AG04449 (cell line): Measurements from ENCODE around the gene POMT1.

Experiments
- CTCF ChIA-PET: fragments of 350-600 bp; formaldehyde crosslinking; extraction: SDS; loops from one replicate; lab custom pipeline; 2021; ENCODE audit warnings: antibody characterized with exemption; lab: Yijun Ruan, JAX
- POLR2A ChIA-PET: fragments of 400-600, 350-600 bp; formaldehyde crosslinking; extraction: SDS; loops from one replicate; lab custom pipeline; 2020; ENCODE audit warnings: antibody characterized with exemption, inconsistent platforms; lab: Yijun Ruan, JAX
- DNase-seq: peaks from one replicate; pipeline ENCODE4 v3.0.0-alpha.2; 2010; ENCODE audit warnings: low read depth, low spot score
- H3K4me3 ChIP-seq: 2 replicates; pipeline ENCODE4 v1.5.1; 2011; ENCODE audit warnings: low read depth, mild to moderate bottlenecking, control low read depth, low read length
- TF ChIP-seq, protein P1 (sequence below): IDR thresholded peaks from one replicate; pipeline ENCODE4 v1.5.1; 2011; ENCODE audit warnings: mild to moderate bottlenecking, moderate library complexity, low read length, control low read depth, inconsistent platforms; ENCODE audit not compliant: insufficient read depth; ENCODE audit errors: missing control alignments

The POMT1 gene

GRCh38 chr9:131500377-131500776 is 2.3 kb upstream of the POMT1 start:
- ChIA-PET POLR2A (no interaction called here), CTCF (interaction anchor here (0.7 to 3.3 kb wide), 6 partner anchors 21 to 248 kb away, joined by 3 to 16 read pairs (median 4); no protein-coding TSS in a partner anchor)
- H3K4me3 ChIP-seq = no peak overlapping the region
- TF ChIP-seq, protein P1, sequence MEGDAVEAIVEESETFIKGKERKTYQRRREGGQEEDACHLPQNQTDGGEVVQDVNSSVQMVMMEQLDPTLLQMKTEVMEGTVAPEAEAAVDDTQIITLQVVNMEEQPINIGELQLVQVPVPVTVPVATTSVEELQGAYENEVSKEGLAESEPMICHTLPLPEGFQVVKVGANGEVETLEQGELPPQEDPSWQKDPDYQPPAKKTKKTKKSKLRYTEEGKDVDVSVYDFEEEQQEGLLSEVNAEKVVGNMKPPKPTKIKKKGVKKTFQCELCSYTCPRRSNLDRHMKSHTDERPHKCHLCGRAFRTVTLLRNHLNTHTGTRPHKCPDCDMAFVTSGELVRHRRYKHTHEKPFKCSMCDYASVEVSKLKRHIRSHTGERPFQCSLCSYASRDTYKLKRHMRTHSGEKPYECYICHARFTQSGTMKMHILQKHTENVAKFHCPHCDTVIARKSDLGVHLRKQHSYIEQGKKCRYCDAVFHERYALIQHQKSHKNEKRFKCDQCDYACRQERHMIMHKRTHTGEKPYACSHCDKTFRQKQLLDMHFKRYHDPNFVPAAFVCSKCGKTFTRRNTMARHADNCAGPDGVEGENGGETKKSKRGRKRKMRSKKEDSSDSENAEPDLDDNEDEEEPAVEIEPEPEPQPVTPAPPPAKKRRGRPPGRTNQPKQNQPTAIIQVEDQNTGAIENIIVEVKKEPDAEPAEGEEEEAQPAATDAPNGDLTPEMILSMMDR = no peak
- no peak for DNase-seq

- peak; percentile 44 for DNase-seq
- TF ChIP-seq, protein P1 = no peak
- ChIA-PET POLR2A (no interaction called here), CTCF (interaction anchor here (0.7 to 3.3 kb wide), 4 partner anchors 22 to 247 kb away, joined by 3 to 16 read pairs (median 4); no protein-coding TSS in a partner anchor)
- no peak overlapping the region for H3K4me3 ChIP-seq
These were observed 1.7 kb upstream of the POMT1 start for GRCh38 chr9:131500939-131501541.

GRCh38 chr9:131503626-131504465 is 1.1 kb downstream of the POMT1 start:
- H3K4me3 ChIP-seq = peak overlapping the region; percentile 87
- CTCF ChIA-PET = interaction anchor here (0.6 to 2.0 kb wide), 6 partner anchors 10 to 243 kb away, joined by 3 to 7 read pairs (median 3); partner anchors contain the start of gene RAPGEF1
- POLR2A ChIA-PET = interaction anchor here (1.3 kb wide), 1 partner anchor 88 kb away, joined by 4 read pairs; no protein-coding TSS in a partner anchor
- no peak for DNase-seq
- TF ChIP-seq, protein P1 = no peak

DNA sequence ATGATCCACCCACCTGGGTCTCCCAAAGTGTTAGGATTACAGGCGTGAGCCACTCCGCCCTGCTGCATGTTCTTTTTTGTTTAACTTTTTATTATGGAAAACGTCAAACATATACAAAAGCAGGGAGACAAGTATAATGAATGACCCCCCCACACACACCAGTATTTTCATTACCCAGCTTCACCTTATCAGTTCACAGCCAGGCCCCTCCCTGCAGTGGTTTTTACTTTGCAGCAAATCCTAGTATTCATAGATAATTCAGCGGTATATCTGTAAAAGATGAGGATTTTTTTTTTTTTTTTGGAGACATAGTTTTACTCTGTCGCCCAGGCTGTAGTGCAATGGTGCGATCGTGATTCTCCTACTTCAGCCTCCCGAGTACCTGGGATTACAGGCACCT is 2.3 kb downstream of the POMT1 start:
- ChIA-PET POLR2A (no interaction called here), CTCF (interaction anchor here (0.9 kb wide), 1 partner anchor 236 kb away, joined by 4 read pairs; no protein-coding TSS in a partner anchor)
- DNase-seq = no peak
- TF ChIP-seq, protein P1 = no peak
- no peak overlapping the region for H3K4me3 ChIP-seq

- CTCF ChIA-PET = interaction anchor here (1.0 to 1.1 kb wide), 2 partner anchors 31 to 229 kb away, joined by 3 read pairs; partner anchors contain the start of gene RAPGEF1
- POLR2A ChIA-PET = no interaction called here
- H3K4me3 ChIP-seq = no peak overlapping the region
These were observed 8.7 kb downstream of the POMT1 start for GRCh38 chr9:131511416-131511815.

More at GRCh38 chr9:131511416-131511815, 8.7 kb downstream of the POMT1 start:
- TF ChIP-seq, protein P1 = no peak
- DNase-seq = no peak
